HG03159 (cell line): Measurements from ENCODE around the gene DDB1.

ENCODE experiments used
- ATAC-seq: cut with Tn5 transposase; IDR thresholded peaks from one replicate; pipeline ENCODE4 v1.9.1; 2021; ENCODE audit warnings: mild to moderate bottlenecking, moderate library complexity; ENCODE audit not compliant: unreplicated experiment

The DDB1 gene

DNA sequence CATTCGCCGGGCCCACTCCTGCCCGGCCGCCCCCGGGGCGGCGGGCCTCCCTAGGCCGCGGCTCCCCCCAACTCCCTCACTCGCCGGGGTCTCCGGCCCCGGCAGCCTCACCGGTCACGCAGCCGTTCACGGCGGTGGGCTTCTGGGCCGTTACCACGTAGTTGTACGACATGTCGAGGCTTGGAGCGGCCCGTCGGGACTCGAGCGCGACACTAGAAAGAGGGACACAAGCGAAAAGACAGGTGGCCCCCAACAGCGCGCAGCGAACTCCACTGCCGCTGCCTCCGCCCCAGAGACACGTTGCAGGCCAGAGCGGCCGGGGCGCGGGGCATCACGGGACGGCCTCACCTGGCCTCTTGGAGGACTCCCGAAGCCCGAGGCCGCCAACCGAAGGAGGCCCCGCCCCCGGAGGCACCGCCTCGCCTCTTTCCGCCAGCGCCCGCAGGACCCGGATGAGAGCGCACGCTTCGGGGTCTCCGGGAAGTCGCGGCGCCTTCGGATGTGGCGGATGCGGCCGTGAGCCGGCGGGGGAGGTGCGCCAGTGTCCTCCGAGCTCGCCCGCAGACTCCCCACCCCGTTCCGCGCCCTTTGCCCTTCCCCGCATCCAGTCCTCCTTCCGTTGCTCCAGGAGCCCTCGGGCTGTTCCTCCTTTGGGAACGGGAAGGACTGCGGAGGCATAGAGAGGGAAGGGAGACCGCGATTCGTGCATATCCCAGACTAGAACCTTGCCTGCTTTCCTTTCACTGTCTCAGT, at the start of gene DDB1, which contains the start of gene TKFC:
Gene DDB1 (minus strand): TSS at position 309 of the 753 bp plus-strand sequence. CDS start 137 bp downstream, at position 172.
Gene TKFC (plus strand): TSS at position 432 of the 753 bp plus-strand sequence. CDS start 1,501 bp downstream, outside the sequence.
- peak; percentile 79 for ATAC-seq

DNA sequence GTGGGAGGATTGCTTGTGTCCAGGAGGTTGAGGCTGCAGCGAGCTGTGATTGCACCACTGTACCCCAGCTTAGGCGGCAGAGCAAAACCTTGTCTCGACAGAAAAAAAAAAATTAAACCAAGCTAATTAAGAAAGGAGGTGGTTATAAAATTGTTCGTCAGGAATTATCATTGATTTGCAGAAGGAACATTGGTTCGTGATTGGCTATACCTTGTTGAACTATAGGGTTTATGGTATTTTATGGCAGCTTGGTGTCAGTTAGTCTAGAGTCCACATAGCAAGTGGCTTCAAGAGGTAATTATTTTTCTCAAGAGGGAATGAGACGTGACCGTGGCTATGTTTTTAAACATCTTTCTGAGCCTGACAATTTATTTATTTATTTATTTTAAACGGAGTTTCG, 48.0 kb upstream of the DDB1 start:
- ATAC-seq: no peak

DNA sequence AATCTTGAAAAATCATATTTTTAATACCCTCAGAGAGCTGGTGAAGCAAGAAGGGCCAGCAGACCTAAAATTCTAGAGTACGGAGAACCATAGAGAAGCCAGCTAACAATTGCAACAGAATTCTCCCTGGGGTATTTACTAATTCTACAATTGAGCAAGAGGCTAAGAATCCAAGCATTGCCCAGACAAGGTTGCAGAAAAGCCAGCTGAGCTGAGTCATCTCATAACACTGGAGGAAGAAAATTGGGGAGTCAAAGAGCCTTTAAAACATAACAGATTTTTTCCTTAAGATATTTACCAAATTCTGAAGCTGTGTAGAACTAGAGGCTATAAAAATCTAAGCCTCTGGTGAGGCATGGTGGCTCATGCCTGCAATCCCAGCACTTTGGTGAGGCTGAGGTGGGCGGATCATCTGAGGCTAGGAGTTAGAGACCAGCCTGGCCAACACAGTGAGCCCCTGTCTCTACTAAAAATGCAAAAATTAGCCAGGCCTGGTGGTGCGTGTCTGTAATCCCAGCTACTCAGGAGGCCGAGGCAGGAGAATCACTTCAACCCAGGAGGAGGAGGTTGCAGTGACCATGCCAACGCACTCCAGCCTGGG, 45.9 kb upstream of the DDB1 start:
- ATAC-seq: no peak

DNA sequence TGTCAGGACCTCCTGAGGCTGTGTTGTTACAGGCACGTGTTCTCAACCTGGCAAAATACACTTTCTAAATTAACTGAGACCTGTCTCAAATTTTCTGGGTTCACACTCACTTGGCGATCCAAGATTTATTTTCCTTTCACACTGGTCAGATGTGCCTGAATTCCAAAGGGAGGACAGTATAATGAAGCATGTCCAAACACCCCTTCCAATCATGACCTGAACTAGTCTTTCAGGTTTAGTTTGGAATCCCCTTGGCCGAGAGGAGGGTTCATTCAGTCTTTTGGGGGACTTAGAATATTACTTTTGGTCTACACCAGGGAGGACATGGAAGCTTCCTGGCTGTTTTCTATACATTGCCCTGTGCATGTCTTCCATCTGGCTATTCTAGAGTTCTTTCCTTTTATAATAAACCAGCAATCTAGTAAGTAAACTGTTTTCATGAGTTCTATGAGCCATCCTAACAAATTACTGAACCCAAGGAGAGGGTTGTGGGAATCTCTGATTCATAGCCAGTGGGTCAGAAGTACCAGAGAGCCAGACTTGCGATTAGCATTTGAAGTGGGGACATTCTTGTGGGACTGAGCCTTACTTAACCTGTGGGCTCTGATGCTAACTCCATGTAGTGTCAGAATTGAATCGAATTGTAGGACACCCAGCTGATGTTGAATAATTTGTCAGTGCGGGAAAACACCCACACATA, 44.7 kb upstream of the DDB1 start:
- no peak for ATAC-seq

DNA sequence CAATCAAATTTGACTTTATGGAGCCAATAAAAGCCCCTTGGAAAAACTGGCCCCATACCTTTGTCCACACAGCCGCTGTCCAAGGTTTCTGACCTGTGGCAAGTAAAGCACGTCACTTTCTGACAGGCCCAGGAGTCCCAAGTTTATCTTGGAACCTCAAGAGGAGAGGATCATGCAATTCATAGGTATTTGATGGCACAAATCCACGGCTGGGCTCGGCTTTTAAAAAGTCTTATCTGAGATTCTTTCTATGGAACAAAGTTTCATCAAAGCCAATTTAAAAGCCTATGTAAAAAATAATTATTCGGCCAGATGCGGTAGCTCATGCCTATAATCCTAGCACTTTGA, 42.8 kb upstream of the DDB1 start:
- no peak for ATAC-seq

DNA sequence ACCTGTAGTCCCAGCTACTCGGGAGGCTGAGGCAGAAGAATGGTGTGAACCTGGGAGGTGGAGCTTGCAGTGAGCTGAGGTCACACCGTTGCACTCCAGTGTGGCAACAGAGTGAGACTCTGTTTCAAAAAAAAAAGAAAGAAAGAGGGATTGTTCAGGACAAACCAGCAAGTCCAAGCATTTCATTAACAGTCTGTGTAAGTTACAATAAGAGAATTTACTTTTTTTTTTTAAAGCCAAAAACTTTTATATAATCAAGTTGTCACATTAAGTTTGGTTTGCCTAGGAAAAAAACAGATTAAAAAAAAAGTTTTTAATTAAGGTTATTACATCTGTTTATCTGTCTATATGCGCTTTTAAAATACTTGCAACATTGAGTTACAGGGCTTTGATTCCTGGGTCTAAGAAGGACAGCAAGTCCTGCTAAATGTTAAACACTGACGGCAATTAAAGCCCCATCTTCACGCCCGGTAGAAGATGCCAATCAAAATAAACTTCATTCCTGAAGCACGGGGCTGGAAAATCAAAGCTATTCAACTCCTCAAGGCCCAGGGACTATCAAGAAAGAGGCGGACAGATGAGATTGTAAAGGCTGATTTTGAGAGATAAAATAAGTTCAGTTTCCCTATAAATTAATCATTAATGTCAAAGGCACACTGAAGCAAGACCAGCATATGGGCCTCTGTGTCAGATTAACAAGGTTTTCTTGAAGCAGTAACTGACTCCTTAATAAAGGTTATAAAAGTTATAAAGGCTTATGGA, 39.9 kb upstream of the DDB1 start:
- no peak for ATAC-seq

DNA sequence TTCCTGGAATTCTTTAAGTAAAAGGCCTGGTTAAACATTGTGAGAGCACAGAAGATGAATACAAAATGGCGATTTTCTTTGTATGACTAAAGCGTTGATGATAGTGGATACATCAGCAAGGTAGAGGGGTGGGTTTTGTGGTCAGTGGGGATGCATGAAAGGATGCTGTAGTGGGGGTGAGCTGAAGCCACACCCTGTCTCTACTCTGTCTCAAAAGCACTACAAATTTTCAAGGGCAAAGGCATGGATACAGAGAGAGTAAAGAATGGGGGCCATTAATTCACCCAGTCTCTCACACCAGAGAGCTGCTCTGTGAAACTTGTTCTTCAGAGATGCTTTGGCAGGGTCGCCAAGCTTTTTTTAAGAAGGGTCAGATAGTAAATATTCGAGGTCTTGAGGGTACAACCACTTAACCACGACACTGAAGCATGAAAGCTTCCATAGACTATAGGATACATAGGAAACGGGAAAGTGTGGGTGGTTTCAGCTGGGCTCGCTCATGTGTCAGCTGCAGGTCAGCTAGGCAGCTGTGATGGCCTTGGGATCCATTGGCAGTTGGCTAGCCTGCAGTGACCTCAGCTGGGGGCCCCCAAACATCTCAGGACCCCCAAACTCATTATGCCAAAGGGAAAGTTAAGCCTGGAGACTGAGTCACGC, 37.6 kb upstream of the DDB1 start:
- ATAC-seq: no peak

DNA sequence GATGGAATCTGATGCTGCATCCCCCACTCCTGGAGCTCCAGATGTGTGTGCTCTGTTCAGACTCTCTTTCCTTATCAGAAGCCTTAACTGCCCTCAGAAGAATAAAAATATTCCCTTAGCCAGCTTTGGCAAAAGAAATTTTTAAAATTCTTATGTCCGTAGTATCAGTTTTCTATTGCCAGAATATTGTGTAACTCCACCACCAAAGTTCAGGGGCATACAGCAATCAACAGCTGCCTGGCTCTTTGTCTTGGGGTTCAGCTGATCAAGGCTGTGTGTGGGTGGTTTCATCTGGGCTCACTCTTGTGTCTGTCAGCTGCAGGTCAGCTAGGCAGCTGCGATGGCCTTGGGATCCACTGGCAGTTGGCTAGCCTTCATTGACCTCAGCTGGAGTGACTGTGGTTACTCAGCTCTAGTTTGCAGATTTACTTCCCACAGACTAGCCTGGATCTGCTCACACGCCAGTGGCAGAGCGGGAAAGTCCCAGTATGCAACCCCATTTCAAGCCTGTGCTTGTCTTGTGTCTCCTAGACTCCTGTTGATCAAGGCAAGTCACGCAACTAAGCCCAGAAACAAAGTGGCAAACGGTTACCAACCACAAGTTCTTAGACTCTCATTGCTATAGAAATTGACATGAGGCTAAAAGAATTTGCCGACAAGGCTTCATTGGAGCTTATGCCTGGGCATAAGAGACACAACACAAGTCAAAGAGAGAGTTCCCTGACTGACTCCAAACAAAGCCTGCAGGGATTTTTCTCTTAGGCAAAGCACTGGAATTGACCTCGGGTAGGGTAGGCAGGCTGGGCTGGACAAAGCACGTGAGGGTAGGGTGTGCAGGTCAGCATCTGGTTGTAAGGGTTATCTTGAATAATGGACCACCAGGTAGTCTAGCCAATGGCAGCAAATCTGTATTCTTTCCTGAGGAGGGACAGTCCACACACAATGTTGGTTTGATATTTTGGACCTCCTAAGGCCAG, 36.8 kb upstream of the DDB1 start:
- no peak for ATAC-seq

DNA sequence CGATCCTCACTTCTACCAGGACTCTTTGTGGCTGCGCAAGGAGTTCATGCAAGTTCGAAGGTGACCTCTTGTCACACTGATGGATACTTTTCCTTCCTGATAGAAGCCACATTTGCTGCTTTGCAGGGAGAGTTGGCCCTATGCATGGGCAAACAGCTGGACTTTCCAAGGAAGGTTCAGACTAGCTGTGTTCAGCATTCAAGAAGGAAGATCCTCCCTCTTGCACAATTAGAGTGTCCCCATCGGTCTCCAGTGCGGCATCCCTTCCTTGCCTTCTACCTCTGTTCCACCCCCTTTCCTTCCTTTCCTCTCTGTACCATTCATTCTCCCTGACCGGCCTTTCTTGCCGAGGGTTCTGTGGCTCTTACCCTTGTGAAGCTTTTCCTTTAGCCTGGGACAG, 35.7 kb upstream of the DDB1 start:
- ATAC-seq: no peak

DNA sequence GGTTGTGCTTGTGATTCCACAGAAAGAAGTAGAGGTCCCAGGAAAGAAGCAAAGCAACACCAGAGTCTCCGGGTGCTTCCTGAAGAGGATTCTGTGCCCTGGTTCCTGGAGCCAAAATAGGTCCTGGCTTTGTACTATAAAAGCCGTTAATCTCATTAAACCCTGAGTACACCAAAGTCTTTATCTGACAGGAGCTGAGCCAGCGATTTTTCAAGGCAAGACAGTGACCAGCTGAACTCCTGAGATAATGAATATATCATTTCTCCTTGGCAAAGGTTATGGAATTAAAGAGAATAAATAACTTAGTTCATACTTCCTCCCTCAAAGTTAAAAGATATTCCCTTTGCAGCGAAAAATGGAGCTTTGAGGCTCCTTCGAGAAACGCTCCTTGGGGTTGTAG, 34.5 kb upstream of the DDB1 start:
- no peak for ATAC-seq

DNA sequence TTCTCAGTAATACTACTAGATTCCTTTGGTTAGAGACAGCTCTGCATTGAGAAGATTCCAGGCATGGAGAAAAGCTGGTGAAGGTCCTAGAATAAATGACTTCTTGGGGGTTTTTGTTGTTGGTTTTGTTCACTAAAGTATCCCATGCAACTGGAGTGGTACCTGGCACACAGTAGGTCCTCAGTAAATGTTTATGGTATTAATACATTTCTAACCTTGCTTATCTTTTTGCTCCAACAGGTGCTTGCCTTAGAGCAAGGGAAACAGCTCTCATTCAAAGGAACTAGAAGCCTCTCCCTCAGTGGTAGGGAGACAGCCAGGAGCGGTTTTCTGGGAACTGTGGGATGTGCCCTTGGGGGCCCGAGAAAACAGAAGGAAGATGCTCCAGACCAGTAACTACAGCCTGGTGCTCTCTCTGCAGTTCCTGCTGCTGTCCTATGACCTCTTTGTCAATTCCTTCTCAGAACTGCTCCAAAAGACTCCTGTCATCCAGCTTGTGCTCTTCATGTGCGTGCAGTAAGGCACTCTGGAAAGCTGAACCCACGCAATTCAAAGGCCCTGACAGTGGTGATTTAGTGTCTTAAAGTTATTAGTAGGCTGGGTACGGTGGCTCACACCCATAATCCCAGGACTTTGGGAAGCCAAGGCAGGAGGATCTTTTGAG, 31.2 kb upstream of the DDB1 start:
- ATAC-seq: no peak

DNA sequence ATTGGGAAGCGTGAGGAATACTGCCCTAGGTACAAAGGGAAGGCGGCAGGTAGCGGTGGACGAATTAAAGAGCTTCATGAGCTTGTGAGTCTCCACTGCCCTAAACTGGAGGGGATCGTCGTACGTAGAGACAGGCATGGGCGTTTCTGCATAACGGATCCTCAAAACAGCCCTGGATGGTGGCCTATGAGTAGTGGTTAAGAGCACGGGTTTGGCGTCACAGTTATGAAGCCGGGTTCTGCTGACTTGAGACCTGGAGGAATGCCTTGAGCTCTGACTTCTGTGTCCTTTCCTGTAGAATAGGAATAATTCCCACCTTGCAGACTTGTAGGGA, 29.6 kb upstream of the DDB1 start:
- no peak for ATAC-seq

DNA sequence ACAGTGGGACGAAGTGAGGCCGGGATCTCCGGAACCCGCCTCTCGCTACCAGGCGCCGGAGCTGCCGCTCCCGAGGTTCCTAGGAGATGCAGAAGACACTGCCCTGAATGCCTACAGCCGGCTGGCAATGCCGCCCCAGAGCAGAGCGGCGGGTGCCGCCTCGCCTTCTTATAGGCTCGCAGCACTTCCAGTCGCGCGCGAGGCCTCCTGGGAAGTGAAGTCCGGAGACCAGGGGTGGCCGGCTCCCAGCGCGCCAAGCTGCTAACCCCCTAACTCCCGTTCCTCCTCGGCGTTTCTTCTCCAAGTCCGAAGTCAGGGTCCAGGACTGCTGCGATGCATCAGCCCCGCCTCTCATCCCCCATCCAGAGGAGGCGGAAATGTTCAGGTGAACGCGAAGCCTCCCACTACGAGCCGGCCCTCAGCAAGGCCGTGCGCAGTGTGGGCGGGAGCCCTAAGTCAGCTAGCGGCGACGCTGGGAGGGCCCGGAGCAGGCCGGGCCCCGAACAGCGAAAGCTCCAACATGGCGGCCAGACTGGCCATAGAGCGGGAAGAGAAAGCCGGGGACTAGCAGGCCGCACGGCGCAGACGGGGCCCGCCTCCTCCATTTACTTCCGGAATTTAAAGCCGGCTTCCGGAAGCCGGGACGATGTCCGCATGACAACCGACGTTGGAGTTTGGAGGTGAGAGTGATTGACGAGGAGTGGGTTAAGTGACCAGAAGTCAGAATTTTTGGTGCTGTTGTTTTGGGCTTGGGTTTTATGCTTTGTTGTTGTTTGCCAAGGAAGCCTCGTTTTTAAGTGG, 29.0 kb upstream of the DDB1 start, which contains the start of the genes CYB561A3 and TMEM138:
Gene CYB561A3 (minus strand): TSS at position 142 of the 801 bp plus-strand sequence. CDS start 5,169 bp downstream, outside the sequence.
Gene TMEM138 (plus strand): TSS at position 634 of the 801 bp plus-strand sequence. CDS start 2,017 bp downstream, outside the sequence.
- peak; percentile 82 for ATAC-seq

DNA sequence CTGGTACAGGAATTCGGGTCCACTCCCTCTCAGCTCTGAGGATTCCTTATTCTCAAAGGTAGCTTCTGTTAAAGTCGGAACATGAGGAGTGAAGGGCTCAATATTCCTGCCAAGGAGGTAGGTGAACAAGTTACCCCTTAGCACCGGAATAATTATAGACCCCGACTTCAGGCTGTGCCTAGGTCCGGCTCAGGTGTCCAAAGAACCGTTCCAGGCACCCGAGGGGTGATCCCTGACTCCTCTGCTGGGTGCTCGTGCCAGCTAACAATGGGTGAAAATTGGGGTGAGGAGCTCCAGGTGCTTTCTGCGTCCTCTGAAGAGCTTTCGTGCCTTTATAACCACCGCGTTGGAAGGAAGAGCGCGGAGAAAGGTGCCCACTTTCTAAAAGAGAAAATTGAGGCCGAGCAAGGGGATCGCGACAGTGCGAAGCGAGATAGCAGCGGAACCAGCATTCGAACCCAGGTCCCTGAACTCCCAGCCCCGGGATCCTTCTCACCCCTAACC, 28.4 kb upstream of the DDB1 start:
- ATAC-seq: no peak

DNA sequence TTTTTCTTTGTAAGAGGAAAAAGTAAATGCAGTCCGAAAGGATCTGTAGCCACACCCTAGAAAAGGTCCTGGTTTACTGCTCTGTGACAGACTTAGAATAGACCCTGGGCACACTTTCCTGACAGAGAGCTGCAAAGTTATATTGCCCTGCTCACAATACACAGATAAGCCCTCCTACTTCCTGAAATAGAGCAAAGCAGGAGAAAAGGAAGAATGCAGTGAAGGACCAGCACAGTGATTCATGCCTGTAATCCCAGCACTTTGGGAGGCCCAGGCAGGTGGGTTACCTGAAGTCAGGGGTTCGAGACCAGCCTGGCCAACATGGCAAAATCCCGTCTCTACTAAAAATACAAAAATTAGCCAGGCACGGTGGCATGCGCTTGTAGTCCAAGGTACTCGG, 26.6 kb upstream of the DDB1 start:
- ATAC-seq: no peak

DNA sequence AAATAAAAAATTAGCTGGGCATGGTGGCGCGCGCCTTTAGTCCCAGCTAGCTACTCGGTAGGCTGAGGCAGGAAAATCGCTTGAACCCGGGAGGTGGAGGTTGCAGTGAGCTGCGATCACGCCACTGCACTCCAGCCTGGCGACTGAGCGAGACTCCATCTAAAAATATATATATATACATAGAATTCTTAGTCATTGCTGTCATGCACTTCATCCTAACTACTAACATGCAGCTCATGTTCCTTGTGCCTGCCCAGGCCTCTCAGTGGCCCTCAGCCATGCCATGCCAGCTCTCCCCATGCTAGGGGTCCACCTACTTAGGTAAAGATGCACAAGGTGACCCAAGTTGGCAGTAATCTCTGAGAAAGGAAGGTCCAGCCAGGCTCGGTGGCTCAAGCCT, 25.7 kb upstream of the DDB1 start:
- no peak for ATAC-seq

DNA sequence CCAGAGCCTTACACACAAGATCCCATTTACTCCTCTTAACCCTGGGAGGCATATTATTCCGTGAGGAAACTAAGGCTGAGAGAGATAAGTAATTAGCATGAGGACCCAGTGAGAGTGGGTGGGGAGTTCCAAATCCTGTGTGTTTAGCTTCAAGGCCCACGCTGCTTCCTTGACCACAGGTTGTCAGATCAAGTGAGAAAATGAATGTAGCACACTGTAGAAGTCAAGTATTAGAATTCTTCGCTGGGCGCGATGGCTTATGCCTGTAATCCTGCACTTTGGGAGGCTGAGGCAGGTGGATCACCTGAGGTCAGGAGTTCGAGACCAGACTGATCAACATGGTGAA, 25.0 kb upstream of the DDB1 start:
- no peak for ATAC-seq
